SIG-M5 treated with dmso at 0.1 percent for 504 hours (cell line): ENCODE data around the gene GIPC3.
"Not testable (repeated sequence)": the region's sequence is repeated elsewhere in the genome, so short reads cannot be mapped to it uniquely, and the experiment has no call there.

Experiments
- DNase-seq: peaks from one replicate; lab custom pipeline; 2025; ENCODE audit not compliant: unreplicated experiment; lab: John Stamatoyannopoulos, UW

GIPC3 gene

DNA sequence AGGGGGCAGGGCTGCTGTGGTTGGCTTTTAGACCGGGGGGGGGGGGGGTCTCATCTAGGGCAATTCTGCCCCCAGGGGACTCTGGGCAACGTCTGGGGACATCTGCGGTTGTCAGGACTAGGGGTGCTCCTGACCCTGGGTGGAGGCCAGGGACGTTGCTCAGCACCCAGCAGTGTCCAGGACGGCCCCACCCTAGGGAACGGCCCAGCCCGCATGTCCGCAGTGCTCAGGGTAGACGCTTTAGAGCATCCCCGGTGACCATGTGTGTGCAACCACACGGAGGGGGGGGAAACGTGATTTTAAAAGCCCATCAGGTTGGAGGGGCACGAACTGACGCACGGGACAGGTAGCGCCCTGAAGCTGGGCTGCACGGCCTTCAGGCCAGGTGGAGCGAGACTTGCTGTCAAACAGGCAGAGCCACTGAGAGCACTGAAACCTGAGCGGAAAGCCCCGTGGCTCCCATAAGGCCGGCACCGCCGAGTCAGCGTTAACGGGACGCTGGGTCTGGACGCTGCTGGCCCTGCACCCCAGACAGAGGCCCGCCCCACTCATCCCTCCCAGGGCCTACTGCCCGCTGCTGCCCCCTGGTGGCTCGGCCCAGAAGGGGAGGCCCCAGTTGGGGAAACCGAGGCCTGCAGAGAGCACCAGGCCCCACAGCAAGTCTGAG is 33.0 kb downstream of the GIPC3 start:
- no peak for DNase-seq

DNA sequence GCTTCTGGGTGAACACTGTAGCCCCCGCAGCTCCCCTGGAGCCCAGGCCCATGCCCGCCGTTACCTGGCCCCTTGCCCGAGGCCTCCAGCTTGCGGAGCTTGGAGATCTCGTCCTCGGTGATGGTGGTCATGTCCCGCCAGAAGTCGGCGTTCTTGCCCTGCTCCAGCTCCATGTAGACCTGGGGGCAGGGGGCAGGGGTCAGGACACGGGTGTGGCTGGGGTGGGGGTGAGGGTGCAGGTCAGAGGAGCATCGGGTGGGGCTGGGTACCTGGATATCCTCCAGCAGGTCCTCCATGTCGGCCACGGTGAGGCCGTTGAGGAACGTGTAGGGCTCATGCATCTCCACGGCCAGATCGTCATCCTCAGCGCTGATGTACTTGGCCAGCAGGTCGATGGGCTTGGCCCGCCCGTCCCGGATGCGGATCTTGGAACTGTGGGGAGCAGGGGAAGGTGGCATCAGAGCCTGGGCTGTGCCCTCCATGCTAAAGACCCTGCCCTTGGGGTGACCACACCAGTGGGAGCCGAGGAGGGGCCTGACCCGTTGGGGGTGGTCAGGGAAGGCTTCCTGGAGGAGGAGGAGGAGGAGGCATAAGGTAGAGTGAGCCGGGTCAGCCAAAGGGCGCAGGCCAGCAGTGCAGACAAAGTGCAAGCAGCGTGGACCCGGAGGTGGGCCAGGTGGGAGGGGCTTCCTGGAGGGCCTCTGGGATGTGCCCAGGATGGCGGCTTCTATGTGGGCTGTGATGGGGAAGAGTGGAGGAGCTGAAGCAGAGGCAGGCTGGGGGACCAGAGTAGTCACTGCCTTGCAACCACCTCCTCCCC is 33.7 kb downstream of the GIPC3 start:
- DNase-seq = no peak

DNA sequence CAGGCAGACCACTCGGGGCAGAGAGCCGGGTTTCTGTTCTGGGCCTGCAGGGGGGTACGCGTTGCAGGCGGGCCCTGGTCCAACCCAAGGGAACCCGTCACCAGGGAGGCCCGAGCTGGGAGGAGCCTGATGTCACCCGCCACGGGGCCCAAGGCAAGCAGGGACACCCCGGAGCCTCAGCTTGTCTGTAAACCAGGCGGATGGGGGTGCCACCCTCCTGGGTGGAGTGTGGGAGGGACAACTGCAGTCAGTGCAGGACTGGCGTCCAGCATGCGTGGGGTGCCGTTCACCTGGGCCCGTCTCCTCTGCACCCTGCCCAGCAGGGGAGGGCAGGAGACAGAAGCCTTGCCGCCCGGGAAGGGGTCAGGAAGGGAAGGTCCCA is 34.3 kb downstream of the GIPC3 start:
- no peak for DNase-seq

- no peak for DNase-seq
Measured at GRCh38 chr19:3620145-3620816, 35.0 kb downstream of the GIPC3 start.

- no peak for DNase-seq
Measured at GRCh38 chr19:3620817-3621547, 35.7 kb downstream of the GIPC3 start.

GRCh38 chr19:3621689-3622088 is 36.4 kb downstream of the GIPC3 start:
- DNase-seq = no peak

- no peak for DNase-seq
Measured at GRCh38 chr19:3622224-3622623, 36.9 kb downstream of the GIPC3 start.

DNA sequence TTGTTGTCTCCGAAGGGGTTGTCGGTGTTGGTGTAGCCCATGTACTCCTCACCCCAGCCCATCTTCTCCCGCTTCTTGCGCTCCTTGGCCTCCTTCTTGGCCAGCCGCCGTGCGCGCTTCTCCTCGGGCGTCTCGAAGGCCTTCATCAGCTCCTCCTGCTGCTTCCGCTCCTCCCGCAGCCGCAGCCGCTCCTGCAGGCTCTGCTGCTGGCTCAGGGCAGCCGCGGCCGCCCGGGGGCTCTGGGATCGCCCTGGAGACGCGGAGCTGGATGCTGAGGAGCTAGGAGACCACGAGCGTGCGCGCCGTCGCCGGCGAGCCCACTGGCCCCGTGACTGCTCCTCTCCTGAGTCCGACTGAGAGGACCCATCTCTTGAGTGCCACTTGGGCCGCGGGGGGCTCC is 38.4 kb downstream of the GIPC3 start:
- no peak for DNase-seq

- DNase-seq = no peak
Measured at GRCh38 chr19:3625996-3626472, 40.8 kb downstream of the GIPC3 start.

- peak; percentile 97 for DNase-seq
Measured at GRCh38 chr19:3626473-3627350, 41.4 kb downstream of the GIPC3 start, which contains the start of gene CACTIN. Gene CACTIN (minus strand): TSS chr19:3626790. CDS start chr19:3626762, 28 bp downstream.

DNA sequence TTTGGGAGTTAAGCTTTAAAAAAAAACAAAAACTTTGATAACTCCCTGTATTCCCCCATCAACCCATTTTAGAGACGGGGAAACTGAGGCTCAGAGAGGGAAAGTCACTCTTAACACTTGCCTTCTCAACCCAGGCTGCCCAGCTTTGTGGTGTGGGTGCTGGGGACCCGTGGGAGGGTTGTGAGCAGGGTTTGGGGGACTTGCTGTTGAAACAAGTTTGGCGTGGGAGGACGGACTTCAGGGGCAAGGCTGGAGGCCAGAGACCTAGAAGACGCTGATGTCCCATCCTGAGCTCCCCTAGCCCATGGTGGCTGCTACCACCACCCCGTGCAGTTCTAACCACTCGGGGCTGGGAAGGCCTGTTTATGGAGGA is 42.1 kb downstream of the GIPC3 start:
- DNase-seq = no peak

DNA sequence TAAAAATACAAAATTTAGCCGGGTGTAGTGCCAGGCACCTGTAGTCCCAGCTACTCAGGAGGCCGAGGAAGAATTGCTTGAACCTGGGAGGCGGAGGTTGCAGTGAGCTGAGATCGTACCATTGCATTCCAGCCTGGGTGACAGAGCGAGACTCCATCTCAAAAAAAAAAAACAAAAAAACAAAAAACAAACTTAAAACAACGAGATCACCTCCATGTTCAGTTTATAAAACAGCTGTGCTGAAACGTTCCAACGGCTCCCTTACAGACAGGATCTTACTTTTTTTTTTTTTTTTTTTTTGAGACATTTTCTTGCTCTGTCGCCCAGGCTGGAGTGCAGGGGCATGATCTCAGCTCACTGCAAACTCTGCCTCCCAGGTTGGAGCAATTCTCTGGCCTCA is 43.5 kb downstream of the GIPC3 start:
- DNase-seq = not testable (repeated sequence)

DNA sequence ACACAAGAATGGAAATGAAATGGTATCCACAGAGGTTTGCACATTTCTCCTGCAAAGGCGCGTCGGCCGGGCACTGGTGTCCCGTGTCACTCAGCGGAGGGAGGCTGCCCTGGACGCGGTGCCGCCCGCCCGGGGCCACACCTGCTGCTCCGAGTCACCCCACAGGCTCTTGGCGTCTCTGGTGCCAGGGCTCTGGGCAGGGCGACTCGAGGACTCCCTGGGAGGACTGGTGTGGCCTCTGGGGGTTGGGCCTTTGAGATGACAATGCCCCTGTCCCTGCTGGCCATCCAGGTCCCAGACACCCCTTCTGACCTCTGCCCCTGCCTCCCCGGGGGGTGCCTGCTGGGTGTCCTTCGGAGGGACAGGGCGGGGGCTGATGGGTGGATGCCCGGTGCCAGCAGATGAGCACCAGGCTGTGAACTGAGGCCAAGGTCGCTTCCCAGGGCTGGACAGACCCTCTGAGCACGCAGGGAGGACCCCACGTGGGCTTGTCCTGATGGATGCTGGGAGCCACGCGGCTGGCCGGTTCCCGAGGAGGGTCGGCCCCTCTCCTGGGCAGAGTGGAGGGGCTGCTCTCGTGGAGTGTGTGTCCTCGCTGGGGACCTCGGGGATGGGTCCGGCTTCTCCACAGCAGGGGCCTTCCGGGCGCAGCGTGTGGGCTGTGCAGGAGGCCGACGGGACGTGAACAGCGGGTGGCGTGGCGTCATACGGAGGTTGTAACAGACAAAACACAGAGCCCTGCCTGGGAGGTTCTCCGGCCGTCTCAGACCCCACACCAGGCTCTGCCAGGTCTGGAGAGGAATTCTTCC is 46.0 kb downstream of the GIPC3 start:
- DNase-seq = no peak

DNA sequence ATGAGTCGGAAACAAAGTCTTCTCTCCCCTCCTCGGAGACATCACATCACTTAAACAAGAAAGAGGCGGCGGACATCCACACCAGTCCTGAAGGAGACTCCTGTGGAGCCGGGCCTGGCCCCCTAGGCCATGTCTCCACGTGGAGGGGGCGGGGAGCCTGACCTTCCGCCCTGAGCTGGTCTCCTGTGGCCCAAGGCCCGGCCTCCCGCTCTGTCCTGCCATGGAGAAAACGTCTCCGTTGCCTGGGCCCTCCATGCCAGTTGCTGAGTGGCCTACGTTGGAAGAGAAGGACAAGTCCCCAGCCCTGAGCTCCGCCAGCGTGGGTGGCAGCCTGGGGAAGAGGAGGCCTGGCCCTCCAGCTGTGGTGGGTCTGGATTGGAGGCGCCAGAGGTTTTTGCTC is 46.8 kb downstream of the GIPC3 start:
- no peak for DNase-seq

DNA sequence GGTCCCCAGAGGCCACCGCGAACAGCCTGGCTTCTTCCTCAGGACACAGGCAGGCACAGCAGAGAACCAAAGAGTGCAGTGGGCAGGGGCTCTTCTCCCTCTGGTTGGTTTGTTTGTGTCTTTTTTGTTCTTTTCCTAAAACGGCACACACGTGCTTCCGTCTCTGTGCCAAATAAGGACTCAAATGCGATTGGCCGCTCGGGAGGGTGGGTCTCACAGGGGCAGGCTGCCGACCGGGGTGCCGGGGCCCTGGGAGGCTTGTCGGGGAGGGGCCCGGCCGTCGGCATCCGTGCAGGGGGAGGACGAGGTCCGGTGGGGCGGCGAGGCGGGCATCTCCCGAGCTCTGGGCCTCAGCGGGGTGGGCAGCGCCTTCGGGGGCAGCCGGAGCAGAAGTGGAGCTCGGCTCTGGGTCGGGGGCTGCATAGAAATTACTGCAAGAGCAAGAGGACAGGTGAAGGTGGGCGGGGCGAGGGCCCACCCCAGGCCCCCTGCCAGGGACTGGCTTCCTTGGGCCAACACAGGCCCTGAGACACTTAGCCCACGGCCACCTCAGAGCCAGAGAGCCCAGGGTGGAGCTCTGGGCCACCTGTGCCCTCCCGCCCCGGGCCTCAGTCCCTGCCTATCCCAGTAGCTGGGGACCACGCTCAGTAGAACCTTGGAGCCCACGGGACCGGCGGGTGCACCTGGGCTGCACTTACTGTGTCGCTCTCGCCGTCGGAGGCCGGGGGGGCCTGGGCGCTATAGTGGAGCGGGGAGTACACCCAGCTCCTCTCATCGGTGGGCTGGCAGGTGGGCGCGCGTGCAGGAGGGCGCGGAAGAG is 47.7 kb downstream of the GIPC3 start:
- DNase-seq = no peak

DNA sequence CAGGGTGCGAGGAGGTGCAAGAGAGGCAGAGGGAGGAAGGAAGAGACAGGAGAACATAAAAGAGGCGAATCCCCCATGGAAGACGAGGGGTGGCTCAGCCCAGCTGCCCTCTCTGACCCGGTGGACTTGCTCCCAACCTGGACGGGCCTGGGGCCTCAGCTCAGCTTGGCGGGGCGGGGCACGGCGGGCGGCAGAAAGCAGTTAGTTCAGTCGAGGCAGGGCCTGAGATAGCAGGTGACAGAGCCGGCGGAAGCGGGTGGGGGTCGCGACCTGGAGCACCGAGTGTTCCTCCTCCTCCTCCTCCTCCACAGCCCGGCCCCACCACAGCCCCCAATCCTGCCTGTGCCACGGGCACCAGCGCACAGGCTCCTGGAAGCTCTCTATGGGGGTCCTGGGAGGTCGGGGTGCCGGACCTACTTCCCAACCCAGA is 48.3 kb downstream of the GIPC3 start:
- DNase-seq = no peak

- no peak for DNase-seq
Measured at GRCh38 chr19:3634496-3635045, 49.3 kb downstream of the GIPC3 start.

- DNase-seq = no peak
Measured at GRCh38 chr19:3636506-3636905, 51.2 kb downstream of the GIPC3 start.
